HepG2 (cell line): ENCODE data around the gene PTPN13.

Experiments
- CTCF ChIP-seq: sonication (generic); formaldehyde crosslinking; IDR thresholded peaks from 2 replicates; pipeline ENCODE4 v1.5.0; 2020; ENCODE audit warnings: mild to moderate bottlenecking, missing genetic modification reagents, moderate library complexity
- FOXP4 ChIP-seq: sonication (generic); formaldehyde crosslinking; IDR thresholded peaks from 2 replicates; pipeline ENCODE4 v1.4.0; 2020; ENCODE audit warnings: missing genetic modification reagents
- HDAC6 ChIP-seq: fragments of 200-600 bp; sonication (generic); IDR thresholded peaks from 2 replicates; pipeline ENCODE4 v1.7.0; 2017; ENCODE audit warnings: mild to moderate bottlenecking, antibody characterized with exemption, low read length, low read depth
- JUND ChIP-seq: sonication (generic); formaldehyde crosslinking; IDR thresholded peaks from 2 replicates; pipeline ENCODE4 v1.8.0; 2022; ENCODE audit warnings: mild to moderate bottlenecking, missing genetic modification reagents
- MAFF ChIP-seq: IDR thresholded peaks from 2 replicates; pipeline ENCODE4 v1.6.1; 2011; ENCODE audit warnings: low read depth, low read length, improper control_type of control experiment
- MAFK ChIP-seq, 2 experiments: IDR thresholded peaks in 1 of 2; conservative IDR thresholded peaks in 1 of 2; 2 replicates each; pipeline ENCODE4 v1.6.1; 2011; ENCODE audit warnings: improper control_type of control experiment in 2 of 2, low read length in 2 of 2
- PBX3 ChIP-seq: sonication (generic); formaldehyde crosslinking; IDR thresholded peaks from 2 replicates; pipeline ENCODE4 v1.8.1; 2023; ENCODE audit warnings: missing genetic modification reagents, inconsistent platforms, borderline replicate concordance
- SMAD1 ChIP-seq: sonication (generic); formaldehyde crosslinking; IDR thresholded peaks from 2 replicates; pipeline ENCODE4 v1.4.0; 2020; ENCODE audit warnings: missing genetic modification reagents, low read depth, mild to moderate bottlenecking, borderline replicate concordance
- ZNF274 ChIP-seq: sonication (generic); formaldehyde crosslinking; IDR thresholded peaks from 2 replicates; pipeline ENCODE4 v1.5.1; 2020; ENCODE audit warnings: mild to moderate bottlenecking, missing genetic modification reagents
- ZNF337 ChIP-seq: sonication (generic); formaldehyde crosslinking; IDR thresholded peaks from 2 replicates; pipeline ENCODE4 v1.5.1; 2020; ENCODE audit warnings: missing genetic modification reagents, low read depth, mild to moderate bottlenecking, borderline replicate concordance

DNA sequence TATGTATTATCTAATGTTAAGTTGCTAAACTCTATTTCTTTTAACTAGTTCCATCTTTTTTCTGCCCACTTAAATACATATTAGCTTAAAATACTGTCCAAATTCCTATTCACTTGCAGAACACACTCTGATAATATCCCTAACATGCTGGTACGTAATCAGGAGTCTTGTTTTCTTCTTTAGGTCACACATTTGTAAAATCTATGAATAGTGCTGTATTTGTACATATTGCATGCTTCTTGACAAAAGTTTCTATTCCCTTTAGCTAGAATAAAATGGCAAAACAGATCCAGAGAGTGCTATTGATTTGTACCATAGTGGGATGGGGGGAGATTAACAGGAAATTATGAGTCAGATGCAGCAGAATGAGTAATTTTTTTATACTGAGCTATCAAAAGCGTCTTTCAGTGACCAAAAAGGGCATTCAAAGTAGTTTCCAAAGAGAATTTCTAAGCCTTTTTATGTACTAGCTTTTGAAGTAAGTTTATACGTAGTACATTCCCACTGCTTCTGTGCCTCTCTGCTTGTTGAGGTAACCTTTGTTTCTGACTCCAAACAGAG lies 126.5 kb downstream of the PTPN13 start:
- no peak for TF ChIP-seq MAFK (conservative IDR thresholded peaks at IDR 0.05 in 1 of 2, IDR thresholded peaks at IDR 0.05 in 1 of 2; ENCODE audit: low read length in 2 of 2)
- no peak for TF ChIP-seq CTCF (CRISPR knock-in tag)
- no peak for TF ChIP-seq JUND (CRISPR knock-in tag)
- TF ChIP-seq ZNF274 (CRISPR knock-in tag), result no peak
- TF ChIP-seq SMAD1 (CRISPR knock-in tag), result no peak
- no peak for TF ChIP-seq MAFF
- no peak for TF ChIP-seq ZNF337 (CRISPR knock-in tag)
- TF ChIP-seq PBX3 (CRISPR knock-in tag), result no peak
- no peak for TF ChIP-seq HDAC6
- no peak for TF ChIP-seq FOXP4 (CRISPR knock-in tag)
